Neuron (in vitro differentiated cells): ENCODE data around the gene TRAF6.
"Not testable (repeated sequence)": the region's sequence is repeated elsewhere in the genome, so short reads cannot be mapped to it uniquely, and the experiment has no call there.

Experiments used
- H2AFZ ChIP-seq: one replicate; pipeline ENCODE4 v1.6.1; 2013; ENCODE audit warnings: low read depth, mild to moderate bottlenecking, inconsistent platforms, low read length, moderate library complexity
- H3K27me3 ChIP-seq: one replicate; pipeline ENCODE4 v1.6.1; 2013; ENCODE audit warnings: low read length; ENCODE audit not compliant: insufficient read depth
- H3K36me3 ChIP-seq: one replicate; pipeline ENCODE4 v1.6.1; 2013; ENCODE audit warnings: low read length; ENCODE audit not compliant: insufficient read depth
- H3K4me1 ChIP-seq: one replicate; pipeline ENCODE4 v1.6.1; 2013; ENCODE audit warnings: low read length; ENCODE audit not compliant: insufficient read depth
- H3K4me3 ChIP-seq: 2 replicates; pipeline ENCODE4 v1.5.1; 2013; ENCODE audit warnings: mild to moderate bottlenecking, low read length, moderate library complexity
- H3K9me3 ChIP-seq: one replicate; pipeline ENCODE4 v1.6.1; 2013; ENCODE audit warnings: low read length

TRAF6 gene

GRCh38 chr11:36509694-36510593, at the start of gene TRAF6:
Gene TRAF6, minus strand, starts transcription at chr11:36510272. Its CDS starts 8,757 bp downstream, at chr11:36501515.
- Histone ChIP-seq H3K9me3 (peaks cover 2% of the 10 kb centered on the region), H3K4me1 (peaks cover 17% of the 10 kb centered on the region)

DNA sequence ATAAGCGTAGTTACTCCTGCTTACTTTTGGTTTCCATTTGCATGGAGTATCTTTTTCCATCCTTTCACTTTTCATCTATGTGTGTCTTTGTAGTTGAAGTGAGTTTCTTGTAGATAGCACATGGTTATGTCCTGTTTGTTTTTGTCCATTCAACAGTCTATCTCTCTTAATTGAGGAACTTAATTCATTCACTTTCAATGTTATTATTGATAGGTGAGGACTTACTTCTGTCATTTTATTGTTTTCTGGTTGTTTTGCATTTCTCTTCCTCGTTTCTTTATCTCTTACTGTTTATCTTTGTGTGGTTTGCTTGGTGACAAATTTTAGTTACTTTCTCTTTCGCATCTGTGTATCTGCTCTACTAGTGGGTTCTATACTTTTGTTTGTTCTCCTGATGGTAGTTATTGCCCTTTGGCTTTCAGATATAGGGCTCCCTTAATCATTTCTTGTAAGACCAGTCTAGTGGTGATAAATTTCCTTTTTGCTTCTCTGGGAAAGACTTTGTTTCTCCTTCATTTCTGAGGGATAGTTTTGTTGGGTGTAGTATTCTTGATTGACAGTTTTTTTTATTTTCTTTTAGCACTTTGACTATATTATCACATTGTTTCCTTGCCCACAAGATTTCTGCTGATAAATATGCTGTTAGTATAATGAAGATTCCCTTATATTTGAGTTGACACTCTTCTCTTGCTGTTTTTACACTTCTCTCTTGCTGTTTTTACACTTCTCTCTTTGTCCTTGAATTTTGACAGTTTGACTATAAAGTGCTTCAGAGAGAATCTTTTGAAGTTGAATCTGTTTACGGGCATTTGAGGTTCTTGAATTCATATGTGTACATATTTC, 48.7 kb upstream of the TRAF6 start:
- Histone ChIP-seq H3K9me3 (no peaks in the 10 kb centered on the region), H2AFZ (no peak overlapping the region), H3K4me1 (no peaks in the 10 kb centered on the region), H3K4me3 (no peak overlapping the region), H3K36me3 (no peaks in the 10 kb centered on the region), H3K27me3 (peaks cover 2% of the 10 kb centered on the region)

More at GRCh38 chr11:36509694-36510593, at the start of gene TRAF6:
- Histone ChIP-seq H2AFZ (peak within 1 kb of the TSS; percentile 88), H3K36me3 (peaks cover 4% of the 10 kb centered on the region), H3K4me3 (peak within 1 kb of the TSS; percentile 77), H3K27me3 (no peaks in the 10 kb centered on the region)

DNA sequence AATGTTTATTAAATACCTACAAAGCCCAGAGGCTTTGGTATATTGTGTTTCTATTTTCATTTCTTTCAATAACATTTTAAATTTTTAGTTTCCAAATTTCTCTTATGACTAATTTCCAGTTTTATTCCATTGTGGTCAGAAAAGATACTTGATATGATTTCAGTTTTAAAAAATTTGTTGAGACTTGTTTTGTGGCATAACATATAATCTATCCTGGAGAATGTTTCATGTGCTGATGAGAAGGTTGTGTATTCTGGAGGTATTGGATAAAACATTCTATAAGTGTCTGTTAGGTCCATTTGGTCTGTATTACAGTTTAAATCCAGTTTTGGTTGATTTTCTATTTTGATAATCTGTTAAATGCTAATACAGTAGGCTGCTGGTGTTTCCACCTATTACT, 47.9 kb upstream of the TRAF6 start:
- no peak overlapping the region for H3K4me3 ChIP-seq
- H3K4me1 ChIP-seq = no peaks in the 10 kb centered on the region

DNA sequence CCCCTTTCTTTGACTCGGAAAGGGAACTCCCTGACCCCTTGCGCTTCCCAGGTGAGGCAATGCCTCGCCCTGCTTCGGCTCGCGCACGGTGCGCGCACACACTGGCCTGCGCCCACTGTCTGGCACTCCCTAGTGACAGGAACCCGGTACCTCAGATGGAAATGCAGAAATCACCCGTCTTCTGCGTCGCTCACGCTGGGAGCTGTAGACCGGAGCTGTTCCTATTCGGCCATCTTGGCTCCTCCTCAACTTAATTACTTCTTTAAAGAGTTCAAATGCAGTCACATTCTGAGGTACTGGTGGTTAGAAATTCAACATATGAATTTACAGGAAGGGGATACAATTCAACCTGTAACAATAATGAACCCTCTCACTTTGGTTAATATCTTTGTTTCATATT, 47.3 kb upstream of the TRAF6 start:
- H3K9me3 ChIP-seq, H2AFZ ChIP-seq, H3K4me3 ChIP-seq, H3K4me1 ChIP-seq, H3K27me3 ChIP-seq, H3K36me3 ChIP-seq: not testable (repeated sequence)

More for the DNA sequence above, 47.9 kb upstream of the TRAF6 start:
- no peaks in the 10 kb centered on the region for H3K27me3 ChIP-seq
- H2AFZ ChIP-seq = no peak overlapping the region
- no peaks in the 10 kb centered on the region for H3K9me3 ChIP-seq
- H3K36me3 ChIP-seq = no peaks in the 10 kb centered on the region

DNA sequence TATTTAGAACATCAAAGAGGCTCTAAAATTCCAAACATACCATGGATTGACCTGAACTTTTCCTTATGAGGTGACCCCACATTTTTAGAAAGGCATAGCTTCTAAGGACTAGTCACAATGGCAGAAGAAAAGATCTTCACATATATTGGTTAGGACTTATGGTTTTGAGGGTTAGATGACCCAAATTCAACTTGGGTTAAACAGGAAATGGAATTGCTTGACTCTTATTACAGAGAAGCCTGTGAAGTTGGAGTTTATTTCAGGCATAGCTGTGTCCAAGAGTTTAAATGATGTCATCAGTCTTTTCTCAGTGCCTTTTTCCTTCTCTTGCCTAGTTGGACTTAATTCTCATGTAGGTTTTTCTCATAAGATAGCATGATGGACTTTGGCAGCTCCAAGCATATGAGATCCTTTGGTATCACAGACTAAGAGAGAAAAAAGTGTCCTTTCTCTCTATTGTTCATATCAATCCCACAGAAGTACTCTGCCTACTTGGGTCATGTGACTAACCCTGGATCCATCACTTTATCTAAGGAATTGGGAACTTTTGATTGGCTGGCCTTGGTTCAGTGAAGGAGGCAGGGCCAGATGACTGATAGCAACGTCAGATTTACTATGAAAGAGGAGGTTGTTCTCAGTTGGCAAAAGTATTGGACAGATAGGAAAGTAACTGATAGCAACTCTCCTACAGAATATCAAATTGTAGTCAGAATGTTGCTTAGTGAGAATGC, 40.5 kb upstream of the TRAF6 start:
- H3K4me1 ChIP-seq = no peaks in the 10 kb centered on the region
- no peak overlapping the region for H2AFZ ChIP-seq
- no peak overlapping the region for H3K4me3 ChIP-seq
- no peaks in the 10 kb centered on the region for H3K9me3 ChIP-seq
- no peaks in the 10 kb centered on the region for H3K27me3 ChIP-seq
- no peaks in the 10 kb centered on the region for H3K36me3 ChIP-seq

DNA sequence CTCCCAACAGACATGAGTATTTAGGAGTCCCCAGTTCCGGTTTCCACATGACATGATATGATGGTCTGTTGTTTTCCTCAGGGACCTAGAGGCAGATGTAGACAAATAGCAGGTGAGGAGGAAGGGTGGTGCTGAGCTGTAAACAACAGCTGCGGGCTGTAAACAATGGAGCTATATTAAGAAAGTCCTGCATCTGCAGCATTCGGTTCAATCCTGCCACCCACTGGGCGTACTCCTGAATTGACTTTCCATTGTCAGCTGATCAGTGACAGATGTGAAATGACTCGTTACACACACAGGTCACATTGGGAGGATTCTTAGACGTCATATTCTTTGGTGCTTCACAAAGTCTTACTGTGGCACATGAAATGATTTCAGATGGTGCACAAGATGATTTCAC, 30.9 kb upstream of the TRAF6 start:
- H3K27me3 ChIP-seq = no peaks in the 10 kb centered on the region

DNA sequence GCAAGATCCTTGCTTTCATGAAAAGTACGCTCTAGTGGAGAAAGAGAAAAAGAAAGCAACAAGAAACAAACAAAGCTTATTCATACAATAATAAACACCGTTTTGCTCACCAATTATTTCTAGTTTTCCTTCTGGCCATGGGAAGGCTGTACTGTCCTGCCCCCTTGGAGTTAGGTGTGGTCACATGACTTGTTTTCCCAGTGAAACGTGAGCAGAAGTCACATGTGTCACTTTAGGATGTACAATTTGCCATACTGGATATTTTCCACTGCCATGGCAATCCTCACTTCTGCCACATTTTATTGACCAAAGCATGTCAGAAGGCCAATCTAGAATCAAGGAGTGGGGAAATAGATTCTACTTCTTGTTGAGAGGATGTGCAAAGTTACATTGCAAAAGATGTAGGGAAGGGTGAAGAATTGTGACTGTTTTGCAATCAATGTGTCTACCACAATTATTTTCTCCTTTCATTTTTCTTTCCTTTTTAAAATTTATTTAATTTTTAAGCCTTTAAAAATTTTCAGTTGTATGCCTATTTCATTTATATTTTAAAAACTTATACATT, 24.3 kb upstream of the TRAF6 start:
- Histone ChIP-seq H3K36me3 (no peaks in the 10 kb centered on the region), H3K4me1 (peaks cover 13% of the 10 kb centered on the region), H3K27me3 (no peaks in the 10 kb centered on the region), H3K9me3 (no peaks in the 10 kb centered on the region), H3K4me3 (no peak overlapping the region), H2AFZ (no peak overlapping the region)

More for the DNA sequence above, 30.9 kb upstream of the TRAF6 start:
- Histone ChIP-seq H2AFZ (no peak overlapping the region), H3K9me3 (no peaks in the 10 kb centered on the region), H3K4me1 (peaks cover 14% of the 10 kb centered on the region), H3K4me3 (no peak overlapping the region), H3K36me3 (no peaks in the 10 kb centered on the region)

DNA sequence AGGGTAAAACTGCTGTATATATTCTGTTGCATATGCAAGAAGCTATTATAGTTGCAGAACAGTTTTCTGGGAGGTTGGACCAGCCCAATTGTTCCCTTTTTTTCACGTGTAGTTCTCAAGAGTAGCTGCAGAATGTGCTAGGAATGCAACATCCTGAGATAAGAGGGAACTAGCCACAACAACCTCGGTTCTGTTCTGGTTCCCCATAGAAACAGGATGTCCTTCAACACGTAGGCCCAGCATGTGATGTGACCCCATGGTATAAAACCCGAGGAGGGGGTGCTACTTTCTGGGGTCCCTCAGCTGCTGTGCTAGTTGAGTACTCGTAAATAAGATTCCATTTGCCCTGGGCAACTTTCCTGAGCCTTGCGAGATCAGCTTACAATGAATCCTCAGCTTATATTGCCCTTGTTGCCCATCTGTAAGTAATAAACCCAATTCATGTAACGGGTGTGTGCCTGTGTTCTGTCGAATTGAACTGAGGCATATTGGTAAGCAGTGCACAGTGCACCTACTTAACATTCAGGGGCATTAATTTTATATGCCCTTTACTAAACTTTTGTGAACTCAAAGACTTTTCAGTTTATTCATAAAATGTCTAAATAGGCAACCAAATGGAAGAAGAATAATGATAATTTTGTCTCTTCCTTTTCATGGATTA, 23.0 kb upstream of the TRAF6 start:
- no peaks in the 10 kb centered on the region for H3K9me3 ChIP-seq
- H3K27me3 ChIP-seq = no peaks in the 10 kb centered on the region
- no peak overlapping the region for H3K4me3 ChIP-seq

DNA sequence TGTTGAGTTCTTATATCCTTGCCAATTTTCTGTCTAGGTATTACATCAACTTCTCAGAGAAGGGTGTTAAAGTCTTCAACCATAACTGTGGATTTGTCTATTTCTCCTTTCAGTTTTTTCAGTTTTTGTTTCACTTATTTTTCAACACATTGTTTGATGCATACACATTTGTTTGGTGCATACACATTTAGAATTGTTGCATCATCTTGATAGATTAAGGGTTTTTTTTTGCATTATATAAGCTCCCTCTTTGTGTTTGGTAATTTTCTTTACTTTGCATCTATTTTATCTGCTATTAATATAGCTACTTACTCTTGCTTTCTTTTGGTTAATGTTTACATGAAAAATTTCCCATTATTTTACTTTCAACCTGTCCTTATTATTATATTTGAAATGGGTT, 20.8 kb upstream of the TRAF6 start:
- no peak overlapping the region for H2AFZ ChIP-seq
- H3K4me1 ChIP-seq = peaks cover 3% of the 10 kb centered on the region
- H3K4me3 ChIP-seq = no peak overlapping the region
- H3K27me3 ChIP-seq = no peaks in the 10 kb centered on the region
- H3K36me3 ChIP-seq = no peaks in the 10 kb centered on the region
- H3K9me3 ChIP-seq = no peaks in the 10 kb centered on the region

More for the DNA sequence above, 23.0 kb upstream of the TRAF6 start:
- Histone ChIP-seq H3K4me1 (peaks cover 4% of the 10 kb centered on the region), H2AFZ (no peak overlapping the region), H3K36me3 (no peaks in the 10 kb centered on the region)

- peaks cover 7% of the 10 kb centered on the region for H3K4me1 ChIP-seq
- H2AFZ ChIP-seq = no peak overlapping the region
- no peaks in the 10 kb centered on the region for H3K27me3 ChIP-seq
- H3K9me3 ChIP-seq = peaks cover 2% of the 10 kb centered on the region
- H3K4me3 ChIP-seq = no peak overlapping the region
- H3K36me3 ChIP-seq = no peaks in the 10 kb centered on the region
These were observed 3.9 kb upstream of the TRAF6 start for GRCh38 chr11:36513965-36514364.

- H2AFZ ChIP-seq = no peak overlapping the region
- no peaks in the 10 kb centered on the region for H3K27me3 ChIP-seq
- no peaks in the 10 kb centered on the region for H3K36me3 ChIP-seq
- peaks cover 17% of the 10 kb centered on the region for H3K4me1 ChIP-seq
- H3K4me3 ChIP-seq = no peak overlapping the region
- peaks cover 2% of the 10 kb centered on the region for H3K9me3 ChIP-seq
These were observed 1.9 kb upstream of the TRAF6 start for GRCh38 chr11:36512016-36512415.

- H3K27me3 ChIP-seq, H3K36me3 ChIP-seq, H3K9me3 ChIP-seq: not testable (repeated sequence)
- H2AFZ ChIP-seq = peak overlapping the region; percentile 88
- peak overlapping the region; percentile 77 for H3K4me3 ChIP-seq
- H3K4me1 ChIP-seq = peaks cover 17% of the 10 kb centered on the region
These were observed 990 bp upstream of the TRAF6 start for GRCh38 chr11:36511062-36511461.
